Measurements from ENCODE around the gene DUSP15. TPM values are rescaled to one million over a fixed set of nuclear protein-coding genes. Genes with fewer than 3 reads are reported as not detected.

DUSP15 gene
- total and polyA plus RNA-seq, 8 donors: 0.45 to 4.7 (median 2.9) TPM; not detected in 3

GRCh38 chr20:31916708-31917107 is 46.4 kb upstream of the DUSP15 start:
- Histone ChIP-seq H3K4me1 (no peaks in the 10 kb centered on the region), H3K27me3 (peaks cover 0 to 10% (median 0%) of the 10 kb centered on the region in 3 donors), H3K36me3 (no peaks in the 10 kb centered on the region), H3K9me3 (no peaks in the 10 kb centered on the region), H3K4me3 (no peak overlapping the region), H3K27ac (no peak overlapping the region)
- DNase-seq: no peak
- WGBS, 5 donors: 84 to 97% (median 95%) methylated on average over 4 of the region's 4 CpGs
- TF ChIP-seq, protein P1, sequence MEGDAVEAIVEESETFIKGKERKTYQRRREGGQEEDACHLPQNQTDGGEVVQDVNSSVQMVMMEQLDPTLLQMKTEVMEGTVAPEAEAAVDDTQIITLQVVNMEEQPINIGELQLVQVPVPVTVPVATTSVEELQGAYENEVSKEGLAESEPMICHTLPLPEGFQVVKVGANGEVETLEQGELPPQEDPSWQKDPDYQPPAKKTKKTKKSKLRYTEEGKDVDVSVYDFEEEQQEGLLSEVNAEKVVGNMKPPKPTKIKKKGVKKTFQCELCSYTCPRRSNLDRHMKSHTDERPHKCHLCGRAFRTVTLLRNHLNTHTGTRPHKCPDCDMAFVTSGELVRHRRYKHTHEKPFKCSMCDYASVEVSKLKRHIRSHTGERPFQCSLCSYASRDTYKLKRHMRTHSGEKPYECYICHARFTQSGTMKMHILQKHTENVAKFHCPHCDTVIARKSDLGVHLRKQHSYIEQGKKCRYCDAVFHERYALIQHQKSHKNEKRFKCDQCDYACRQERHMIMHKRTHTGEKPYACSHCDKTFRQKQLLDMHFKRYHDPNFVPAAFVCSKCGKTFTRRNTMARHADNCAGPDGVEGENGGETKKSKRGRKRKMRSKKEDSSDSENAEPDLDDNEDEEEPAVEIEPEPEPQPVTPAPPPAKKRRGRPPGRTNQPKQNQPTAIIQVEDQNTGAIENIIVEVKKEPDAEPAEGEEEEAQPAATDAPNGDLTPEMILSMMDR (IDR thresholded peaks at IDR 0.05): no peak
- TF ChIP-seq POLR2AphosphoS5 (IDR thresholded peaks at IDR 0.05) (no peak), EP300 (IDR thresholded peaks at IDR 0.05) (no peak), POLR2A (IDR thresholded peaks at IDR 0.05) (no peak)
- intact Hi-C loops (cut with DNase I; ENCODE audit: low total_unique reads): no loop called here

GRCh38 chr20:31915491-31916280 is 45.4 kb upstream of the DUSP15 start:
- TF ChIP-seq POLR2AphosphoS5 (IDR thresholded peaks at IDR 0.05) (no peak), POLR2A (IDR thresholded peaks at IDR 0.05) (no peak)
- Histone ChIP-seq H3K4me1 (no peaks in the 10 kb centered on the region), H3K36me3 (no peaks in the 10 kb centered on the region), H3K4me3 (no peak overlapping the region), H3K27ac (no peak overlapping the region), H3K9me3 (no peaks in the 10 kb centered on the region), H3K27me3 (peaks cover 0 to 10% (median 0%) of the 10 kb centered on the region in 3 donors)
- intact Hi-C loops (cut with DNase I; ENCODE audit: low total_unique reads): no loop called here
- DNase-seq: no peak
- 61 to 66% (median 63%) methylated on average over 7 of the region's 7 CpGs for whole genome bisulfite sequencing, 5 donors

DNA sequence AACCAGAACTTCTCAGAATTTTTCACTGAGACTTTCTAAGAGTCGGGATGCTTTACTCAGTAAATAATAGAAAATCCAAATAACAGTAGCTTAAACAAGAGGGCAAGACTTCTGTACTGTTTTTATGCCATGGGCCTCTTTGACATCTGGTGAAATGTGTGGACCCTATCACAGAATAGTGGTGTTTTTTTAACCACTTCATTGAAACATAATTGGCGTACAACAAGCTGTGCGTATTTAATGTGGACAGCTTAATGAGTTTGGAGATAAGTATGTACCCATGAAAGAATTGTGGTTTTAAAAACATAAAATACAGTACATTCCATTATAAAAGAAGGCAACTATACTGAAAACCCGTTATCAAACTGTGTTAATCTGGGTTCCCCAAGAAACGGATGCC is 43.8 kb upstream of the DUSP15 start:
- H3K9me3 ChIP-seq: no peaks in the 10 kb centered on the region
- no peak overlapping the region for H3K4me3 ChIP-seq
- no peak overlapping the region for H3K27ac ChIP-seq
- no peak for TF ChIP-seq POLR2A (IDR thresholded peaks at IDR 0.05)
- TF ChIP-seq, protein P1 (IDR thresholded peaks at IDR 0.05): no peak
- TF ChIP-seq POLR2AphosphoS5 (IDR thresholded peaks at IDR 0.05): no peak
- no peak for TF ChIP-seq EP300 (IDR thresholded peaks at IDR 0.05)
- intact Hi-C loops (cut with DNase I; ENCODE audit: low total_unique reads): no loop called here
- no peak for DNase-seq
- H3K27me3 ChIP-seq: peaks cover 0 to 4% (median 0%) of the 10 kb centered on the region in 3 donors
- 42 to 71% (median 61%) methylated on average over 5 of the region's 5 CpGs for whole genome bisulfite sequencing, 5 donors
- no peaks in the 10 kb centered on the region for H3K36me3 ChIP-seq
- H3K4me1 ChIP-seq: no peaks in the 10 kb centered on the region

DNA sequence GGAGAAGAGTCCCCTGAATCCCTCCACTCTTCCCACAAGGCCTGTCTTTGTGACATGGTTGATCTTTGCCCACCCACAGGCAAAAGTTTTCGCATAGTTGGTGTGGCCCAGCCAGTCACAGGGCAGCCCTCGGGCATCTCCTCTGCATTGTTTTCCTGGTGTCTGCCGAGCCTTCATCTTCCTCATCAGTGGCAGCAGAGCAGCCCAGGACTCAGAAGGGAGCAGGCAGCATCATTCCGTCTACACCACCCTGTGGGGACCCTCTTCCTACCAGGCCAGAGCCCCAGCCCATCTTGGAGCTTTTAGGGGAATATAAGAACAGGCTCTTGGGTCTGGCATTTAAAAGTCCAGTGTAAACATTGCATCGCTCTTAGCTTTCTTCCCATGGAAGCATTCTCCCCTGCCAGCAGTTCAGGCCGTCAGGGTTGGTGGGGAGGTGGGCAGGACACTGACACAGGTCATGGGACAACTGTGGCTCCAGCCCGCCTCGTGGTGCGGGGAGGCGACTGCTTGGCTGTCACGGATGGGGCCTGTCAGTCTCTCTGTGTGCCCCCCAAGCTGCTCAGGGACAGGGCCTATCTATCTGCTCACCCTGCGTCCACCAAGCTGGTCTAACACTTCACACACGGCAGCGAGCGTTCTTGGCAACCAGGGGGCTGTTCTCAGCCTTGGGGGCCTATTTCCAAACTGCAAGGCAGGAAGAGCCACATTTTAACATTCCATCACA is 43.3 kb upstream of the DUSP15 start:
- TF ChIP-seq POLR2AphosphoS5 (IDR thresholded peaks at IDR 0.05) (no peak), POLR2A (IDR thresholded peaks at IDR 0.05) (no peak), EP300 (IDR thresholded peaks at IDR 0.05) (no peak)
- TF ChIP-seq, protein P1 (IDR thresholded peaks at IDR 0.05): no peak
- no peaks in the 10 kb centered on the region for H3K9me3 ChIP-seq

More for the DNA sequence above, 43.3 kb upstream of the DUSP15 start:
- Histone ChIP-seq H3K36me3 (no peaks in the 10 kb centered on the region), H3K4me3 (no peak overlapping the region), H3K27me3 (peaks cover 0 to under 1% (median 0%) of the 10 kb centered on the region in 3 donors), H3K27ac (no peak overlapping the region), H3K4me1 (no peaks in the 10 kb centered on the region)
- no peak for DNase-seq
- WGBS, 5 donors: 64 to 81% (median 69%) methylated on average over 12 to 15 of the region's 15 CpGs
- intact Hi-C loops (cut with DNase I; ENCODE audit: low total_unique reads): no loop called here
